ENCODE data around the gene HSPG2. TPM values are rescaled to one million over a fixed set of nuclear protein-coding genes. Genes with fewer than 3 reads are reported as not detected.

HSPG2 gene
- total and polyA plus RNA-seq, 2 of the 13 experiments (the other 11 are each of a cell fraction or from before 2014, with no cell fraction given): 9.1 to 13.1 TPM

- H3K27me3 ChIP-seq (ENCODE audit: control insufficient read depth in 1 of 2, insufficient read depth in 2 of 2, low read length in 2 of 2): no peaks in the 10 kb centered on the region
- peaks cover 21 to 56% of the 10 kb centered on the region in 2 experiments; a peak in 4 of 5 replicates for H3K36me3 ChIP-seq (replicated peaks in 1 of 2; ENCODE audit: control insufficient read depth in 1 of 2, insufficient read depth in 2 of 2, low read length in 2 of 2)
- no peak overlapping the region for H3K9ac ChIP-seq (ENCODE audit: insufficient read depth, low read depth, low read length)
- no peaks in the 10 kb centered on the region for H3K79me2 ChIP-seq (ENCODE audit: insufficient read depth, low read length)
- H3K4me3 ChIP-seq (replicated peaks in 1 of 3; ENCODE audit: insufficient read depth in 1 of 3, low read depth in 2 of 3, low read length in 3 of 3): no peak overlapping the region
- POLR2A ChIA-PET: no interaction called here
- DNase-seq (ENCODE audit: low spot score) (no peak), ATAC-seq (no peak), FAIRE-seq (no peak)
- intact Hi-C loops (cut with micrococcal nuclease; ENCODE audit: unreplicated experiment): no loop called here
- no peaks in the 10 kb centered on the region for H4K20me1 ChIP-seq (ENCODE audit: insufficient read depth, low read length)
- H3K4me2 ChIP-seq (ENCODE audit: low read depth, low read length): no peak overlapping the region
- no peak overlapping the region for H2AFZ ChIP-seq (ENCODE audit: low read length)
- no TSS peak for BruUV-seq (replicated peaks)
- no peaks in the 10 kb centered on the region for H3K9me3 ChIP-seq (ENCODE audit: low read length)
- WGBS (ENCODE audit: low lambda C conversion rate): 98% methylated on average over 9 of the region's 14 CpGs
- CTCF ChIA-PET (ENCODE audit: low intra/inter-chr PET ratio, low total read pairs): no interaction called here
- no peak overlapping the region for H3K27ac ChIP-seq (ENCODE audit: extremely low read length, insufficient read depth, low read length)
- in situ Hi-C loops (cut with HindIII; ENCODE audit: extremely low pct_ligation_motif_present, low pct_unique_long_range_greater_than_20kb): no loop called here
- H3K4me1 ChIP-seq (ENCODE audit: insufficient read depth, low read length): peaks cover 20% of the 10 kb centered on the region
- TF ChIP-seq TMF1 (CRISPR knock-in tag; IDR thresholded peaks at IDR 0.05; ENCODE audit: low read depth) (no peak), TOE1 (CRISPR knock-in tag; IDR thresholded peaks at IDR 0.05) (no peak), DBP (CRISPR knock-in tag; IDR thresholded peaks at IDR 0.05; ENCODE audit: not compliant biosample characterization) (no peak), ZNF547 (CRISPR knock-in tag; IDR thresholded peaks at IDR 0.05) (no peak), TCF7L2 (IDR thresholded peaks at IDR 0.05; ENCODE audit: low read depth, low read length) (no peak), GMEB1 (CRISPR knock-in tag; IDR thresholded peaks at IDR 0.05; ENCODE audit: borderline replicate concordance) (no peak), ZNF501 (CRISPR knock-in tag; IDR thresholded peaks at IDR 0.05) (no peak), SIN3B (IDR thresholded peaks at IDR 0.05; ENCODE audit: low read length) (no peak), YEATS4 (CRISPR knock-in tag; IDR thresholded peaks at IDR 0.05; ENCODE audit: borderline replicate concordance) (no peak), THAP7 (CRISPR knock-in tag; IDR thresholded peaks at IDR 0.05) (no peak), AHR (CRISPR knock-in tag; IDR thresholded peaks at IDR 0.05) (no peak), ZNF407 (CRISPR knock-in tag; IDR thresholded peaks at IDR 0.05; ENCODE audit: not compliant biosample characterization) (no peak), BRD4 (CRISPR knock-in tag; IDR thresholded peaks at IDR 0.05) (no peak)
Observed at GRCh38 chr1:21857142-21857839, 79.8 kb downstream of the HSPG2 start.
